Activated T-cell treated with anti-CD3 and anti-CD28 coated beads, Interleukin-2, amount 50 U/mL, for 72 hours (primary cell): ENCODE data around the gene PINLYP. TPM values are rescaled to one million over a fixed set of nuclear protein-coding genes. Genes with fewer than 3 reads are reported as not detected.
"Not testable (repeated sequence)": the region's sequence is repeated elsewhere in the genome, so short reads cannot be mapped to it uniquely, and the experiment has no call there.

Source experiments
- ATAC-seq, 2 donors: fragments of 150-1000 bp; cut with Tn5 transposase; replicated peaks in 1 of 2; 2 replicates each; pipeline ENCODE4 v1.10.0; 2021; ENCODE audit warnings: moderate library complexity in 2 of 2, mild to moderate bottlenecking in 1 of 2
- DNase-seq, 2 donors: peaks; one replicate each; pipeline ENCODE4 v3.0.0; 2021 to 2022; ENCODE audit warnings: mixed read lengths in 1 of 2
- H3K27ac Mint-ChIP-seq: one replicate; pipeline ENCODE4 v1.8.0; 2022; ENCODE audit warnings: mild to moderate bottlenecking, moderate library complexity, mixed read lengths
- H3K27me3 Mint-ChIP-seq: one replicate; pipeline ENCODE4 v1.8.0; 2022; ENCODE audit warnings: low read depth, mixed read lengths
- H3K36me3 Mint-ChIP-seq, 2 donors: one replicate each; pipeline ENCODE4 v1.8.0; 2022; ENCODE audit warnings: mixed read lengths in 2 of 2, mild to moderate bottlenecking in 1 of 2; ENCODE audit not compliant: insufficient read depth in 2 of 2
- H3K4me1 Mint-ChIP-seq: one replicate; pipeline ENCODE4 v1.8.0; 2022; ENCODE audit warnings: low read depth, mixed read lengths
- H3K4me3 Mint-ChIP-seq, 2 donors: one replicate each; pipeline ENCODE4 v1.8.0; 2022; ENCODE audit warnings: mild to moderate bottlenecking in 2 of 2, mixed read lengths in 2 of 2, moderate library complexity in 2 of 2
- H3K9me3 Mint-ChIP-seq, 2 donors: one replicate each; pipeline ENCODE4 v1.8.0; 2022; ENCODE audit warnings: mixed read lengths in 2 of 2
- total RNA-seq, 2 donors: library from RNA; stranded (reverse); gene quantifications; one replicate each; pipeline ENCODE4 v1.2.3, GENCODE V29; 2022

PINLYP gene
- total RNA-seq, 2 donors from 2014 or later: 8.9 to 18.1 TPM

- no peak for ATAC-seq
- H3K27ac Mint-ChIP-seq: no peak overlapping the region
- H3K36me3 Mint-ChIP-seq: peaks cover 10 to 30% of the 10 kb centered on the region in 2 donors
- no peaks in the 10 kb centered on the region for H3K4me1 Mint-ChIP-seq
- peaks cover 4% of the 10 kb centered on the region in 2 donors for H3K9me3 Mint-ChIP-seq
- DNase-seq: no peak
- no peaks in the 10 kb centered on the region for H3K27me3 Mint-ChIP-seq
- no peak overlapping the region for H3K4me3 Mint-ChIP-seq
Measured at GRCh38 chr19:43538922-43539321, 36.7 kb upstream of the PINLYP start.

DNA sequence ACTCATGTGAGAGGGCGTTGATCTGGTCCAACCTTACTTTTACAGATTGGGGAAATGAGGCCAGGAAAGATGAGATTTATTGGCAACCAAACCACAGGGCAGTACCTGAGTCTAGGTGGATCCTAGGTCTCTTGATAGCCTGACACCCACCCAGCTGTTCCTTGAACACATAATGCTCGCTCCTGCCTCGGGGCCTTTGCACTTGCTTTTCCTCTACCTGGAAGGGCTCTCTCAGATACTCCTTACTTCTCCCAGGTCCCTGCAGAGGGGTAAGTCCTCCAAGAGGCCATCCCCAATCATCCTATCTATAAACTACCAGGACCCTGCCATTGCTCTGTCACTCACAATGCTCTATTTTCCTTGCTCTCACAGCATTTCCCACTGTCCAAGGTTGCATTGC is 35.2 kb upstream of the PINLYP start:
- Mint-ChIP-seq H3K4me3 (no peak overlapping the region), H3K27me3 (no peaks in the 10 kb centered on the region), H3K36me3 (peaks cover 14 to 32% of the 10 kb centered on the region in 2 donors), H3K4me1 (no peaks in the 10 kb centered on the region), H3K27ac (no peak overlapping the region), H3K9me3 (peaks cover 4% of the 10 kb centered on the region in 2 donors)
- DNase-seq (no peak), ATAC-seq (no peak)

GRCh38 chr19:43541920-43542650 is 33.5 kb upstream of the PINLYP start:
- Mint-ChIP-seq H3K36me3 (peaks cover 15 to 28% of the 10 kb centered on the region in 2 donors), H3K9me3 (peaks cover 4% of the 10 kb centered on the region in 2 donors), H3K4me3 (no peak overlapping the region), H3K27ac (no peak overlapping the region), H3K27me3 (no peaks in the 10 kb centered on the region), H3K4me1 (no peaks in the 10 kb centered on the region)
- no peak for DNase-seq
- no peak for ATAC-seq

DNA sequence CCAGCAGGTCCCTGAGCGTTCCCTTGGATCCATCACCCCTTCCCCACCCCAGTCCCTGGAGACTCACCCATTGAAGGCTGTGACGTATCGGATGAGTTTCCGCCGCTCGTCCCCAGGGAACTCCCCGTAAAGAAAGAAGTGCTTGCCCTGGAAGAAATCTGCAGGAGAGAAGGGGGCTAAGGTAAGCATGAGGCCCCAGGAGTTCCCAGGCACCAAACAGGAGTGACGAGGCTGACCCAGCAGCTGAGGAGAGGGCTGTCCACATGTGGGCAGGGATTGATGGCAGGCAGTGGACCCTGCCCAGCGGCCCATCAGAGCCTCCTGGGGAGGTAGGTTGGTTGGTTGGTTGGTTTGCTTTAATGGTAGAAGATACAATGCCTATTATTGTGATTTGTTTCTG is 31.5 kb upstream of the PINLYP start:
- no peaks in the 10 kb centered on the region for H3K27me3 Mint-ChIP-seq
- peaks cover 10 to 19% of the 10 kb centered on the region in 2 donors for H3K36me3 Mint-ChIP-seq
- DNase-seq: no peak
- H3K27ac Mint-ChIP-seq: no peak overlapping the region
- ATAC-seq: no peak
- no peaks in the 10 kb centered on the region for H3K4me1 Mint-ChIP-seq
- no peak overlapping the region for H3K4me3 Mint-ChIP-seq
- peaks cover 3% of the 10 kb centered on the region in 2 donors for H3K9me3 Mint-ChIP-seq

DNA sequence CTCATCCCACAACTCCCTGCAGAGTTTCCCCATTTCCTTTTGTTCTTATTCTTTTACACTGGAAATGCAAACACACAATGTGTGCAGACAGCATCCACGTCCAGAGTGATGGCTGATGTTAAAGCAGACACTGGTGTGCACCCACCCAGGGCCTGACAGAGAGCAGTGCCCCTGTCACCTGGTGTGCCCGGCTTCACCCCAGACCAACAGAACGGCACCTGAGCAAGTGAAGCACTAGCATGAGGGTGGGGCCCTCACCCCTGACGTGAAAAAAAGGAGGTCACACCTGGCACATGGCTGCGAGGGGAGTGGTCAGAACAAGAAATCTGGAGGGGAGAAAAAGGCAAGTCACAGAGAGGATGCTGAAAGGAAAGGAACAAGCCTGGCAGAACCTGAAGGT is 30.3 kb upstream of the PINLYP start:
- no peaks in the 10 kb centered on the region for H3K27me3 Mint-ChIP-seq
- H3K4me1 Mint-ChIP-seq: no peaks in the 10 kb centered on the region
- ATAC-seq: no peak
- peak overlapping the region; percentile 84 for H3K27ac Mint-ChIP-seq
- peaks cover 6 to 12% of the 10 kb centered on the region in 2 donors for H3K36me3 Mint-ChIP-seq
- H3K4me3 Mint-ChIP-seq: no peak overlapping the region
- no peaks in the 10 kb centered on the region for H3K9me3 Mint-ChIP-seq
- no peak for DNase-seq

- Mint-ChIP-seq H3K4me3 (no peak overlapping the region), H3K4me1 (no peaks in the 10 kb centered on the region), H3K27me3 (no peaks in the 10 kb centered on the region), H3K27ac (no peak overlapping the region), H3K36me3 (peaks cover 7 to 11% of the 10 kb centered on the region in 2 donors), H3K9me3 (no peaks in the 10 kb centered on the region)
- no peak for ATAC-seq
- no peak for DNase-seq
Measured at GRCh38 chr19:43545981-43546380, 29.6 kb upstream of the PINLYP start.

DNA sequence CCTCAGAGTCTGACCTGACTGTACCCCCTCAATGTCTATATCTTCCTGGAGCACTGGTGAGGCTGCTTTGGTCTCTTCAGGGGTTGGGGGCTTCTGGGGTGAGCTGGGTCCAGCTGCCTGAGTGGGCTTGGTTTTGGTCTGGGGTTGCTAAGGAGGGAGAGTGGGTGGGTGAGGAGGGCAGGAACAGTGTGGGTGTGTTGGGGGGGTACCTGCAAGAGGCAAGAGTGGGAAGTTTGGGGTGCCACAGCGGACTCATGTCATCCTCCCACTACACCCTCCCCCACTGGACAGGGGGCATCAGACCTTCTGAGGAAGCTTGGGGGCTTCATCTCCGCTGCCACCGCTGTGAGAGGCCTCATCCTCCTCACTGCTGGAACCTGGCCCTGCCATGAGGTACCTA is 29.0 kb upstream of the PINLYP start:
- ATAC-seq: no peak
- H3K27me3 Mint-ChIP-seq: no peaks in the 10 kb centered on the region
- H3K4me3 Mint-ChIP-seq: no peak overlapping the region
- no peaks in the 10 kb centered on the region for H3K9me3 Mint-ChIP-seq
- H3K4me1 Mint-ChIP-seq: no peaks in the 10 kb centered on the region
- DNase-seq: no peak
- H3K27ac Mint-ChIP-seq: no peak overlapping the region
- H3K36me3 Mint-ChIP-seq: peaks cover 7 to 9% of the 10 kb centered on the region in 2 donors

DNA sequence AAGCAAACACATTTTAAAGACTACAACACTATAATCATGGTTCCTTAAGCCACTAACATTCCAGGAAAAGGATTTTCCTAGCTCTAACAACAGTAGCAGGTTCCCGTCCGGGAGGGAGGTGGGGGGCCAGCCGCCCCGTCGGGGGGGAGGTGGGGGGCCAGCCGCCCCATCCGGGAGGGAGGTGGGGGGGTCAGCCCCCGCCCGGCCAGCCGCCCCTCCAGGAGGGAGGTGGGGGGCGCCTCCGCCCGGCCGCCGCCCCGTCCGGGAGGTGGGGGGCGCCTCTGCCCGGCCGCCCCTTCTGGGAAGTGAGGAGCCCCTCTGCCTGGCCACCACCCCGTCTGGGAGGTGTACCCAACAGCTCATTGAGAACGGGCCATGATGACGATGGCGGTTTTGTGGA is 27.7 kb upstream of the PINLYP start:
- H3K4me1 Mint-ChIP-seq, ATAC-seq, DNase-seq, H3K4me3 Mint-ChIP-seq, H3K27me3 Mint-ChIP-seq, H3K27ac Mint-ChIP-seq, H3K9me3 Mint-ChIP-seq, H3K36me3 Mint-ChIP-seq: not testable (repeated sequence)

DNA sequence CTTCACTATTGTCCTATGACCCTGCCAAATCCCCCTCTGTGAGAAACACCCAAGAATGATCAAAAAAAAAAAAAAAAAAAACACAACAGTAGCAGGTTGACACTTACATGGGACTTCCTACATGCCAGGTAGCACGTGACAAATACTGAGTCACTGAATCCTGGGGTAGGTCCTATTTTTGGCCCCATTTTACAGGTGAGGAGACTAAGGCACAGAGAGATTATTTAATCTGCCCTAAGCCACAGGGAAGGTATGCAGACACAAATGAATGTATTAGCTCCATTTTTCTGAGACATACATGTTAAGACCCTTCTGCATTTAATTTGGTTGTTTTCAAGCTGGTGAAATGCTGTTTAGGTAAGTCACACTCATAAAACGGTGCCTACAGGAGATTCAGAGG is 26.9 kb upstream of the PINLYP start:
- H3K9me3 Mint-ChIP-seq: no peaks in the 10 kb centered on the region
- H3K27me3 Mint-ChIP-seq: no peaks in the 10 kb centered on the region
- no peaks in the 10 kb centered on the region for H3K4me1 Mint-ChIP-seq
- no peak overlapping the region for H3K4me3 Mint-ChIP-seq
- H3K36me3 Mint-ChIP-seq: peaks cover 7 to 9% of the 10 kb centered on the region in 2 donors
- H3K27ac Mint-ChIP-seq: no peak overlapping the region
- DNase-seq: no peak
- no peak for ATAC-seq

DNA sequence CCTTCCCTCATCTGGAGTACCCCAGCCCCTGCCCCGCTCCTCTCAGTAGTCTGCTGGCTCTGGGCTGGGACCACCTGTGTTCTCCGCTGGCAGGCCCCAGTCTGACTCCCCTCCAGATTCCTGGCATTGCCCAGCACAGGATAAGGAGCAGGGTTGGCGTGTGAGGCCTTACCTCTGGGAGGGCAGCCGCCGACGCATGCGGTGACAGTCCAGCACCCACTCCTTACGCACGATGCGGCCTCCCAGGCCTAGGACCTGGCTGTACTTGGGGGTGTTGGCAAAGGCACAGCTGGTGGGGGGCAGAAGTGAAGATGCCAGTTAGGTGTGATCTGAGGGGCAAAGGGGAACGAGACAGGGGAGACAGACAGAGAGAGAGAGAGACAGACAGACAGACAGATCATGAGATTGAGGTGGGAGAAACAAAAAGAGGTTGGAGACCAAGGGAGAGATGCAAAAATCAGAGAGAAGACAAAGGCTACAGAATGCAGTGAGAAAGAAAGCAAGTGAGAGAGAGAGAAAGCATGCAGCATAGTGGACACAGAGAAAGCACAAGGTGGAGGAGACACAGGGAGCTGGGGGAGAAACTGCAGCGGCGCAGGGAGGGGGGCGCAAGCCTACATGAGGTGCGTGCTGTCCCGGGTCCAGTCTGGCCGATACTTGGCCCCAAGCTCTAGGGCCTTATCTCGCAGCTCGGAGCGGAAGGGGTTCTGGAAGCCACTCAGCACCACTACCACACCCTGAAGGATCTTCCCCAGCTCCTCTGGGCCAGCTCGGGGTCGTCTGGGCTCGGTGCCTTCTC is 24.0 kb upstream of the PINLYP start:
- ATAC-seq: no peak
- Mint-ChIP-seq H3K27me3 (no peaks in the 10 kb centered on the region), H3K4me1 (peaks cover 10% of the 10 kb centered on the region), H3K36me3 (peaks cover 7 to 9% of the 10 kb centered on the region in 2 donors), H3K27ac (peak overlapping the region; percentile 2), H3K4me3 (no peak overlapping the region), H3K9me3 (no peaks in the 10 kb centered on the region)
- DNase-seq: no peak

DNA sequence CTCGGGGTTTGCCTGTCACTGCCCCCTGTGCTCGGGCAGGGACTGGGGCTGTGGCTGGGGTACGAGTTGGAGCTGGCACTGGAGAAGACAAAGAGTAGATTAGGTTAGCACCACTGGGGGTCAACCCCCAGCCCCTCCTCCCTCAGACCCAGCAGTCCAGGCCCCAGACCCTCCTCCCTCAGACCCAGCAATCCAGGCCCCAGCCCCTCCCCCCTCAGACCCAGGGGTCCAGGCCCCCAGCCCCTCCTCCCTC is 23.5 kb upstream of the PINLYP start:
- Mint-ChIP-seq H3K4me3 (no peak overlapping the region), H3K27ac (no peak overlapping the region), H3K27me3 (no peaks in the 10 kb centered on the region), H3K9me3 (no peaks in the 10 kb centered on the region), H3K4me1 (peaks cover 10% of the 10 kb centered on the region), H3K36me3 (peaks cover 7 to 9% of the 10 kb centered on the region in 2 donors)
- DNase-seq: no peak
- ATAC-seq: no peak

DNA sequence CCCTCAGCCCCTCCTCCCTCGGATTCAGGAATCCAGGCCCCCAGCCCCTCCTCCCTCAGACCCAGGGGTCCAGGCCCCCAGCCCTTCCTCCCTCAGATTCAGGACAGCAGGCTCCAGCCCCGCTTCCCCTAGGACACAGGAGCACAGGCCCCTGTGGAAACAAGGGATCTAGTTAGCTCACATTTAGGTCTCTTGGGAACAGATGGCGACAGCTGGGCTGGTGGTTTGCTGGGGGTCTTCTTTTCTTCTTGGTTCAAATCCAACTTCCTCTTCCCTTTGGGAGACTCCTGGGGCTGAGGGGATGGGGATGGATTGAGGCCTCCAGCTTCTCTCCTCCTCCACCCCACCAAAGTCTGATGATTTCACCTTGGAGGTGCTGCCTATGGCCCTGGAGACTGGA is 23.0 kb upstream of the PINLYP start:
- H3K4me3 Mint-ChIP-seq: no peak overlapping the region
- peak overlapping the region; percentile 44 for H3K27ac Mint-ChIP-seq
- H3K27me3 Mint-ChIP-seq: no peaks in the 10 kb centered on the region
- DNase-seq (no peak), ATAC-seq (no peak)
- H3K36me3 Mint-ChIP-seq: peaks cover 7 to 13% of the 10 kb centered on the region in 2 donors
- H3K9me3 Mint-ChIP-seq: no peaks in the 10 kb centered on the region
- H3K4me1 Mint-ChIP-seq: peaks cover 10% of the 10 kb centered on the region

- DNase-seq: no peak
- ATAC-seq: no peak
- no peak overlapping the region for H3K27ac Mint-ChIP-seq
- H3K4me3 Mint-ChIP-seq: no peak overlapping the region
- peaks cover 10% of the 10 kb centered on the region for H3K4me1 Mint-ChIP-seq
- peaks cover 7 to 14% of the 10 kb centered on the region in 2 donors for H3K36me3 Mint-ChIP-seq
- no peaks in the 10 kb centered on the region for H3K9me3 Mint-ChIP-seq
- H3K27me3 Mint-ChIP-seq: no peaks in the 10 kb centered on the region
Measured at GRCh38 chr19:43553656-43554055, 21.9 kb upstream of the PINLYP start.
